H1 (cell line): ENCODE measurements around the gene NFKBIE. TPM values are rescaled to one million over a fixed set of nuclear protein-coding genes. Genes with fewer than 3 reads are reported as not detected.

Experiments
- CTCF ChIA-PET: fragments of 300-600 bp; sonication (Branson Sonifier 250); formaldehyde crosslinking; loops from one replicate; lab custom pipeline; 2021; ENCODE audit not compliant: partially characterized antibody; lab: Charles Lee
- POLR2A ChIA-PET: fragments of 300-600 bp; sonication (Branson Sonifier 250); formaldehyde crosslinking; loops from one replicate; lab custom pipeline; 2021; ENCODE audit warnings: inconsistent platforms; ENCODE audit not compliant: partially characterized antibody; lab: Charles Lee
- DNase-seq, 2 experiments: peaks; one replicate each; pipeline versions ENCODE4 v3.0.0 to v3.0.0-alpha.2; 2010 to 2022; ENCODE audit warnings: low spot score in 2 of 2, low read depth in 1 of 2, mixed read lengths in 1 of 2
- FAIRE-seq: peaks from 2 replicates; lab custom pipeline; 2011; peaks lifted over from hg19 to GRCh38; lab: Jason Lieb, UNC
- H2AFZ ChIP-seq: 2 replicates; pipeline ENCODE4 v1.8.1; 2012; ENCODE audit warnings: low read length, inconsistent platforms
- H2AK5ac ChIP-seq: 2 replicates; pipeline ENCODE4 v1.6.1; 2013; ENCODE audit warnings: low read depth, low read length
- H2BK120ac ChIP-seq: replicated peaks from 2 replicates; pipeline ENCODE3; 2013; ENCODE audit warnings: low read depth, low read length, inconsistent platforms
- H2BK12ac ChIP-seq: 2 replicates; pipeline ENCODE4 v1.6.1; 2013; ENCODE audit warnings: low read depth, low read length
- H2BK15ac ChIP-seq: 2 replicates; pipeline ENCODE4 v1.6.1; 2013; ENCODE audit warnings: low read length
- H2BK20ac ChIP-seq: 2 replicates; pipeline ENCODE4 v1.6.1; 2013; ENCODE audit warnings: low read length
- H2BK5ac ChIP-seq: 2 replicates; pipeline ENCODE4 v1.6.1; 2013; ENCODE audit warnings: low read depth, low read length
- H3K14ac ChIP-seq: 2 replicates; pipeline ENCODE4 v1.6.1; 2013; ENCODE audit warnings: inconsistent platforms; ENCODE audit not compliant: insufficient read length
- H3K18ac ChIP-seq: 2 replicates; pipeline ENCODE4 v1.6.1; 2013; ENCODE audit warnings: low read length; ENCODE audit errors: extremely low read depth
- H3K23ac ChIP-seq: 2 replicates; pipeline ENCODE4 v1.6.1; 2013; ENCODE audit warnings: inconsistent platforms; ENCODE audit not compliant: insufficient read length
- H3K23me2 ChIP-seq: 2 replicates; pipeline ENCODE4 v1.6.1; 2013; ENCODE audit warnings: low read depth, low read length
- H3K27ac ChIP-seq: 2 replicates; pipeline ENCODE4 v1.6.1; 2011; ENCODE audit warnings: low read depth, low read length, inconsistent platforms
- H3K27me3 ChIP-seq, 4 experiments: replicated peaks in 1 of 4; 1 replicate in 1 of 4; 2 replicates in 3 of 4; pipeline versions ENCODE4 v1.6.1 to v1.8.1; 2011 to 2013; ENCODE audit warnings: low read length in 3 of 4, mild to moderate bottlenecking in 3 of 4, inconsistent platforms in 2 of 4, mixed read lengths in 2 of 4, moderate library complexity in 1 of 4; ENCODE audit not compliant: control insufficient read depth in 3 of 4, insufficient read depth in 3 of 4; ENCODE audit errors: extremely low read depth in 1 of 4
- H3K36me3 ChIP-seq, 4 experiments: 2 replicates each; pipeline versions ENCODE4 v1.6.1 to v1.8.1; 2011 to 2013; ENCODE audit warnings: mild to moderate bottlenecking in 4 of 4, low read length in 3 of 4, moderate library complexity in 2 of 4, control low read depth in 1 of 4, inconsistent platforms in 1 of 4; ENCODE audit not compliant: insufficient read depth in 4 of 4, control insufficient read depth in 2 of 4
- H3K4ac ChIP-seq: replicated peaks from 2 replicates; pipeline ENCODE3; 2013; ENCODE audit warnings: low read length, low read depth, mixed read lengths, inconsistent platforms; ENCODE audit not compliant: insufficient read length
- H3K4me1 ChIP-seq, 4 experiments: replicated peaks in 1 of 4; 1 replicate in 1 of 4; 2 replicates in 3 of 4; pipeline versions ENCODE4 v1.6.1 to v1.8.1; 2011 to 2013; ENCODE audit warnings: low read length in 3 of 4, inconsistent platforms in 2 of 4, mixed read lengths in 1 of 4; ENCODE audit not compliant: insufficient read depth in 4 of 4, control insufficient read depth in 3 of 4
- H3K4me2 ChIP-seq, 2 experiments: 2 replicates each; pipeline versions ENCODE4 v1.6.1 to v1.8.1; 2011 to 2013; ENCODE audit warnings: low read depth in 2 of 2, low read length in 2 of 2, control low read depth in 1 of 2, inconsistent platforms in 1 of 2, mild to moderate bottlenecking in 1 of 2; ENCODE audit not compliant: insufficient read depth in 1 of 2
- H3K4me3 ChIP-seq, 4 experiments: fragments of 200-600, 300-600 bp in 1 of 4; sonication (generic), shearing (Covaris generic), sonication (Bioruptor Twin) in 1 of 4; 2 replicates each; pipeline versions ENCODE4 v1.5.1 to v1.8.1; 2011 to 2016; ENCODE audit warnings: low read length in 4 of 4, low read depth in 3 of 4, control low read depth in 2 of 4, inconsistent platforms in 2 of 4, mild to moderate bottlenecking in 2 of 4, mixed read lengths in 1 of 4, moderate library complexity in 1 of 4; ENCODE audit not compliant: insufficient read depth in 2 of 4; ENCODE audit errors: extremely low read depth in 1 of 4
- H3K56ac ChIP-seq: replicated peaks from 2 replicates; pipeline ENCODE3; 2013; ENCODE audit warnings: low read depth, mild to moderate bottlenecking, mixed read lengths, low read length, inconsistent platforms; ENCODE audit not compliant: insufficient read length
- H3K79me1 ChIP-seq: 2 replicates; pipeline ENCODE4 v1.6.1; 2013; ENCODE audit warnings: low read depth, low read length, control low read depth
- H3K79me2 ChIP-seq, 2 experiments: 2 replicates each; pipeline versions ENCODE4 v1.6.1 to v1.8.1; 2012 to 2013; ENCODE audit warnings: low read length in 2 of 2, mild to moderate bottlenecking in 2 of 2, inconsistent platforms in 1 of 2; ENCODE audit not compliant: insufficient read depth in 2 of 2, control insufficient read depth in 1 of 2
- H3K9ac ChIP-seq, 4 experiments: replicated peaks in 1 of 4; 1 replicate in 1 of 4; 2 replicates in 3 of 4; pipeline versions ENCODE4 v1.6.1 to v1.8.1; 2011 to 2013; ENCODE audit warnings: low read depth in 3 of 4, low read length in 3 of 4, control low read depth in 2 of 4, mild to moderate bottlenecking in 2 of 4, moderate library complexity in 2 of 4, inconsistent platforms in 1 of 4; ENCODE audit errors: extremely low read depth in 1 of 4
- H3K9me3 ChIP-seq, 2 experiments: 2 replicates each; pipeline versions ENCODE4 v1.6.1 to v1.8.1; 2012 to 2013; ENCODE audit warnings: mild to moderate bottlenecking in 2 of 2, moderate library complexity in 2 of 2, control low read depth in 1 of 2, inconsistent platforms in 1 of 2, low read depth in 1 of 2, low read length in 1 of 2, mixed read lengths in 1 of 2; ENCODE audit not compliant: insufficient read depth in 2 of 2
- H4K20me1 ChIP-seq, 2 experiments: replicated peaks in 1 of 2; 2 replicates each; pipeline versions ENCODE3 to v1.8.1; 2011 to 2013; ENCODE audit warnings: inconsistent platforms in 2 of 2, low read length in 2 of 2, mild to moderate bottlenecking in 1 of 2; ENCODE audit not compliant: insufficient read depth in 2 of 2, control insufficient read depth in 1 of 2
- H4K5ac ChIP-seq: 2 replicates; pipeline ENCODE4 v1.6.1; 2013; ENCODE audit warnings: low read length, low read depth, mixed read lengths, inconsistent platforms; ENCODE audit not compliant: insufficient read length
- H4K8ac ChIP-seq: 2 replicates; pipeline ENCODE4 v1.8.0; 2013; ENCODE audit warnings: mild to moderate bottlenecking, moderate library complexity, low read length, inconsistent platforms; ENCODE audit not compliant: insufficient read depth; ENCODE audit errors: extremely low read depth
- H4K91ac ChIP-seq: replicated peaks from 2 replicates; pipeline ENCODE3; 2013; ENCODE audit warnings: low read length, mixed read lengths, inconsistent platforms; ENCODE audit not compliant: insufficient read length
- GABPA ChIP-seq: IDR thresholded peaks from 2 replicates; pipeline ENCODE4 v1.6.1; 2011; ENCODE audit warnings: mild to moderate bottlenecking, low read length, moderate library complexity, borderline replicate concordance; ENCODE audit not compliant: insufficient read depth
- KDM5A ChIP-seq: fragments of 200-600 bp; IDR thresholded peaks from 2 replicates; pipeline ENCODE4 v1.7.1; 2012; ENCODE audit warnings: mild to moderate bottlenecking, low read length, inconsistent platforms, mixed read lengths
- SP2 ChIP-seq: IDR thresholded peaks from 2 replicates; pipeline ENCODE4 v1.6.1; 2012; ENCODE audit warnings: mild to moderate bottlenecking, low read length, inconsistent platforms
- ZNF274 ChIP-seq: IDR thresholded peaks from 2 replicates; pipeline ENCODE4 v1.7.0; 2012; ENCODE audit warnings: low read length, borderline replicate concordance; ENCODE audit errors: extremely low read depth
- WGBS, 2 experiments: shearing (Covaris generic) in 1 of 2; methylation state at CpG; one replicate each; pipeline versions ENCODE4 v1.1.6 to v1.1.7; 2013 to 2015; ENCODE audit warnings: low lambda C conversion rate in 2 of 2, mixed read lengths in 2 of 2, inconsistent platforms in 1 of 2, low coverage in 1 of 2, missing lambda C conversion rate in 1 of 2; ENCODE audit not compliant: insufficient replicate concordance in 2 of 2, insufficient coverage in 1 of 2, insufficient read length in 1 of 2; ENCODE audit errors: extremely low coverage in 1 of 2, missing lambda C conversion rate in 1 of 2; 5-methylcytosine and 5-hydroxymethylcytosine counted together
- polyA plus RNA-seq, 7 experiments: library from polyadenylated mRNA; depleted of rRNA in 3 of 7; stranded (reverse) in 5 of 7; unstranded in 2 of 7; fragments of >200 nt in 5 of 7; fragments of 200-250 nt in 2 of 7; gene quantifications; 1 replicate in 5 of 7; 2 replicates in 1 of 7; 4 replicates in 1 of 7; pipeline versions ENCODE4 v1.2.1 to v1.2.3, GENCODE V29; 2011 to 2013; ENCODE audit warnings: missing spikeins in 2 of 7, mixed read lengths in 2 of 7
- total RNA-seq: library from RNA; stranded (reverse); fragmentation: NEBNext Ultra II Directional; extraction: Animal tissue kit (Norgen Biotek cat#: 25700); gene quantifications from 2 replicates; pipeline ENCODE4 v1.2.1, GENCODE V29; 2021

The NFKBIE gene
- total and polyA plus RNA-seq, 2 of the 8 experiments (the other 6 are each of a cell fraction or from before 2014, with no cell fraction given) = 13.5 to 19.2 TPM

DNA sequence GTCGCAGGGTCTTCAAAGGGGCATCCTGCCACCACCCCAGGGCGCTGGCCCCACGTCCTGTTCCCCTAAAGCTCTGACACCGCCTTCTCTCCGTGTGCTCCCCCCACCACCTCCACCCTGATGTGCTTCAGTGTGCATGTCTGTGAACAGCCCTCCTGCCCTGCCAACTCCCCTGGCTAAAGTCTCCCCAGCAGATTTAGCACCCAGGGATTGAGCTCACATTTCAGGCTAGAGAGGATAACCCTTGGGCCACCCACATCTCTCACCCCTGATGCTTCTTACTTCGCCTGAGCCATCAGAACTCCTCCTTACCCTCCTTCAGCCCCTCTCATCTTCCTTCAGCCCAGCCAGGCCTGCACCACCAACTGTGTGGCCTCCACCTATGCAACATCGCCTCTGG lies 12.4 kb upstream of the NFKBIE start:
- Histone ChIP-seq H3K4me1 (peaks cover 0 to 2% (median 0%) of the 10 kb centered on the region in 4 experiments; a peak in 3 of 7 replicates), H2AK5ac (no peak overlapping the region), H2BK15ac (no peak overlapping the region), H3K9ac (no peak overlapping the region), H3K79me1 (no peaks in the 10 kb centered on the region), H2BK5ac (no peak overlapping the region), H4K8ac (no peak overlapping the region), H3K79me2 (no peaks in the 10 kb centered on the region), H2BK20ac (no peak overlapping the region), H3K14ac (no peak overlapping the region), H4K20me1 (peaks cover 0 to 8% of the 10 kb centered on the region in 2 experiments), H3K9me3 (no peaks in the 10 kb centered on the region), H3K27me3 (peaks cover 0 to 3% (median 0%) of the 10 kb centered on the region in 4 experiments; a peak in 1 of 7 replicates), H3K23me2 (no peaks in the 10 kb centered on the region; the same call in 1 of the 2 replicates), H2BK120ac (no peak overlapping the region), H2AFZ (no peak overlapping the region), H3K4me2 (no peak overlapping the region), H4K5ac (no peak overlapping the region), H3K4ac (no peak overlapping the region), H3K56ac (no peak overlapping the region), H3K23ac (no peak overlapping the region), H3K36me3 (peaks cover 0 to 9% (median 3%) of the 10 kb centered on the region in 4 experiments; a peak in 4 of 8 replicates), H4K91ac (no peak overlapping the region), H2BK12ac (no peak overlapping the region), H3K27ac (no peak overlapping the region), H3K18ac (no peak overlapping the region), H3K4me3 (no peak overlapping the region)
- POLR2A ChIA-PET = interaction anchor here (0.6 to 3.2 kb wide), 12 partner anchors 9 to 40 kb away, joined by 3 to 18 read pairs (median 4); partner anchors contain the start of genes AARS2 and SLC35B2
- no peak for FAIRE-seq
- no peak for DNase-seq
- 79% methylated on average over 7 of the region's 7 CpGs; no CpG with 5 or more reads in 1 of the 2 experiments for WGBS, 2 experiments
- TF ChIP-seq ZNF274 (no peak), GABPA (no peak), KDM5A (no peak), SP2 (no peak)
- CTCF ChIA-PET = interaction anchor here (0.9 to 19.0 kb wide), 11 partner anchors 10 to 61 kb away, joined by 3 to 330 read pairs (median 6); partner anchors contain the start of genes AARS2 and TMEM151B
